Testis (tissue), 2 donors: ENCODE measurements around the gene NCF2.

Experiments used
- POLR2A ChIP-seq: fragments of 450-650 bp; IDR thresholded peaks from one replicate; pipeline ENCODE4 v1.6.1; 2017; ENCODE audit warnings: antibody characterized with exemption, mild to moderate bottlenecking, moderate library complexity
- TF ChIP-seq, protein P1 (sequence below), 3 experiments: fragments of 450-650 bp in 2 of 3; fragments of 200-600 bp in 1 of 3; sonication (generic) in 1 of 3; IDR thresholded peaks; one replicate each; pipeline ENCODE4 v1.5.1; 2016 to 2019; ENCODE audit warnings: antibody characterized with exemption in 3 of 3, mild to moderate bottlenecking in 2 of 3, moderate library complexity in 1 of 3

DNA sequence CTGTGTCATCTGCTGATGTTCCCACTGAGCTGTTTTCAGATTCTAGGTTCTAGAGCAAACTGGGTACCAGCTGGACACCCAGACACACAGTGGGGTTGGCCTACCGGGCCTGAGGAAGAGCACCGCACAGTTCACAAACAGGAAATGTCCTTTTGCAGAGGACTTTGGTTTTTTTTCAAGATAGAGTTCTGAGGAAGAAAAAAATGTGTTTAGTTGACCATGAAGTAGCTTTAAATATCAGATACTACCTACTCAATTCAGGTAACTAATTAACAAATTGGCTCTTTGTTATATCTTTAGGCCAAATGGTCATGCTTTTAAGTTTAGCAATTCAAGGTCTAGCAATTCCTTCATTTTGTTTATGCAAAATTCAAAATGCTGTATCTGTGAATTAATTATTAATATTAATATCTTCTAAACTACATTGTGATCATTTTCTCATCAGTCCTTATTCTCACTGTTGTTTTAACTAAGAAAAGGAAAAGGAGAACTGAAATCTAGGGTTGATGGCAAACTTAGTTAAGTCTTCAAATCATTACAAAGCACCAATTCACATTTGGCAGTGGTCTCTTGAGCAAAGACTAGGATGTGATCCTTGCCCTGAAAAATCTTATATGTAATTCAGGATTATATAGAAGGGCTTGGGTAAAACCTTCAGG, 17.2 kb upstream of the NCF2 start:
- TF ChIP-seq, protein P1, sequence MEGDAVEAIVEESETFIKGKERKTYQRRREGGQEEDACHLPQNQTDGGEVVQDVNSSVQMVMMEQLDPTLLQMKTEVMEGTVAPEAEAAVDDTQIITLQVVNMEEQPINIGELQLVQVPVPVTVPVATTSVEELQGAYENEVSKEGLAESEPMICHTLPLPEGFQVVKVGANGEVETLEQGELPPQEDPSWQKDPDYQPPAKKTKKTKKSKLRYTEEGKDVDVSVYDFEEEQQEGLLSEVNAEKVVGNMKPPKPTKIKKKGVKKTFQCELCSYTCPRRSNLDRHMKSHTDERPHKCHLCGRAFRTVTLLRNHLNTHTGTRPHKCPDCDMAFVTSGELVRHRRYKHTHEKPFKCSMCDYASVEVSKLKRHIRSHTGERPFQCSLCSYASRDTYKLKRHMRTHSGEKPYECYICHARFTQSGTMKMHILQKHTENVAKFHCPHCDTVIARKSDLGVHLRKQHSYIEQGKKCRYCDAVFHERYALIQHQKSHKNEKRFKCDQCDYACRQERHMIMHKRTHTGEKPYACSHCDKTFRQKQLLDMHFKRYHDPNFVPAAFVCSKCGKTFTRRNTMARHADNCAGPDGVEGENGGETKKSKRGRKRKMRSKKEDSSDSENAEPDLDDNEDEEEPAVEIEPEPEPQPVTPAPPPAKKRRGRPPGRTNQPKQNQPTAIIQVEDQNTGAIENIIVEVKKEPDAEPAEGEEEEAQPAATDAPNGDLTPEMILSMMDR (IDR thresholded peaks at IDR 0.05): no peak
- no peak for TF ChIP-seq POLR2A
